Lower lobe of right lung (tissue), 2 donors: ENCODE data around the gene BCOR. TPM values are rescaled to one million over a fixed set of nuclear protein-coding genes. Genes with fewer than 3 reads are reported as not detected.
A peak's percentile ranks its signal among the peaks of the same experiment; 100 is the strongest.

Source experiments
- ATAC-seq, 2 donors: fragments of 200-7000 bp; cut with Tn5 transposase; one replicate each; pipeline ENCODE4 v1.9.1; 2020 to 2022; ENCODE audit warnings: mild to moderate bottlenecking in 2 of 2, moderate library complexity in 2 of 2
- DNase-seq: peaks from one replicate; pipeline ENCODE4 v3.0.0-alpha.2; 2020
- H3K27ac ChIP-seq: fragments of 200-600 bp; one replicate; pipeline ENCODE4 v1.8.0; 2022
- H3K27me3 ChIP-seq: fragments of 200-600 bp; one replicate; pipeline ENCODE4 v1.8.0; 2022; ENCODE audit warnings: low read depth
- H3K36me3 ChIP-seq: fragments of 200-600 bp; one replicate; pipeline ENCODE4 v1.8.0; 2022; ENCODE audit warnings: mild to moderate bottlenecking
- H3K4me1 ChIP-seq: fragments of 200-600 bp; one replicate; pipeline ENCODE4 v1.8.0; 2022
- H3K4me3 ChIP-seq: fragments of 200-600 bp; one replicate; pipeline ENCODE4 v1.8.0; 2022; ENCODE audit warnings: mild to moderate bottlenecking
- H3K9me3 ChIP-seq: fragments of 200-600 bp; one replicate; pipeline ENCODE4 v1.8.0; 2022
- intact Hi-C: fragments of 100-400 bp; cut with DNase I; formaldehyde crosslinking; loops from one replicate; pipeline ENCODE4 v1.11.0; 2022
- total RNA-seq: library from RNA; stranded (reverse); fragmentation: NEBNext Ultra II Directional; extraction: Animal tissue kit (Norgen Biotek cat#: 25700); gene quantifications from one replicate; pipeline ENCODE4 v1.2.1, GENCODE V29; 2021
- TF ChIP-seq, protein P1 (sequence below): fragments of 200-600 bp; IDR thresholded peaks from one replicate; pipeline ENCODE4 v1.8.0; 2022; ENCODE audit warnings: antibody characterized with exemption, mild to moderate bottlenecking
- donor health status: DM: no; HTN: yes; CAD: no; lungs with severe emphysema.

Gene BCOR
- total RNA-seq, 1 donor from 2014 or later, result 25.7 TPM

DNA sequence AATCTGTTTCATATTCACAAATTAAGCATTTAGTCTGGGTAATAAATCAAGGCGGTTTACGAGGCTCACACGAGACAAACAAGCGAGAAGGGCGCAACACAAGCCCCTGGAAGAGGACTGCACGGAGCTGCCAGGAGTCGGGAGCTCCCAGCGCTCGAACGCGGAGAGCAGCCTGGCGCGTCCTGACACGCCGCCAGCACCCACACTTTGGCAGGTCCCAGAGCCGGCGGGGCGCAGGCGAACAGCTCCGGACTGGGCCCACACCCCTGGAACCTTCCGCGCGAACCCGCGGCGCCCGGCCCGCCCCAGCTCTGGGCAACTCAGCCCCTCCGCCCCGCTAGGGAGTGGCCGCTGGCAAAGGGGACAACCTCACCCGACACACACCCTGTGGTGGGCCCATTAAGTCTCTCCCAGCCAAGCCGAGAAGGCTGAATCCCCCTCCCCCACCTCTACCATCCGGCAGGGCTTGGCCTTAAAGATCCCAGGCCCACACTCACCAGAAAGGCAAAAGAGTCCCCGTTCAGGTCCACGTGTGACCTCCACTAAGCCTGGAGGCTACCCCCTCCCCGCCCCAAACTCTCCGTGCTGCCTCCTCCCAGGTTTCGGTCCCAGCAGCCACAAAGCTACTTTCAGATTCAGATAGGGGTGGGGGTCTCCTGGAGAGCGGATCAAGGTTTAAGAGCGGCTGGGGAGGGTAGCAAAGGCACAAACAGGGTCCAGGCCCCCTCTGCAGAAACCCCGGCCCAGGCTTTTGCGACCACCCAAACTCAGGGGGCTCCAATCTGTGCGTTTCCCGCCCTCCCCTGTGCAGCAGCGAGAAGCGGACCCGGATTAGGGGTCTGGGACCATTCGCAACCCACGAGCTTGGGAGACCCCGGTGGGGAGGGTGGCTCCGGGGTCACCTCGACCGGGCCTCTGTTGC is 47.5 kb upstream of the BCOR start:
- intact Hi-C loops, result no loop called here
- Histone ChIP-seq H3K4me1 (peaks cover 36% of the 10 kb centered on the region), H3K27me3 (no peaks in the 10 kb centered on the region), H3K9me3 (no peaks in the 10 kb centered on the region), H3K36me3 (no peaks in the 10 kb centered on the region), H3K27ac (no peak overlapping the region), H3K4me3 (peak overlapping the region; percentile 56)
- no peak for DNase-seq
- TF ChIP-seq, protein P1, sequence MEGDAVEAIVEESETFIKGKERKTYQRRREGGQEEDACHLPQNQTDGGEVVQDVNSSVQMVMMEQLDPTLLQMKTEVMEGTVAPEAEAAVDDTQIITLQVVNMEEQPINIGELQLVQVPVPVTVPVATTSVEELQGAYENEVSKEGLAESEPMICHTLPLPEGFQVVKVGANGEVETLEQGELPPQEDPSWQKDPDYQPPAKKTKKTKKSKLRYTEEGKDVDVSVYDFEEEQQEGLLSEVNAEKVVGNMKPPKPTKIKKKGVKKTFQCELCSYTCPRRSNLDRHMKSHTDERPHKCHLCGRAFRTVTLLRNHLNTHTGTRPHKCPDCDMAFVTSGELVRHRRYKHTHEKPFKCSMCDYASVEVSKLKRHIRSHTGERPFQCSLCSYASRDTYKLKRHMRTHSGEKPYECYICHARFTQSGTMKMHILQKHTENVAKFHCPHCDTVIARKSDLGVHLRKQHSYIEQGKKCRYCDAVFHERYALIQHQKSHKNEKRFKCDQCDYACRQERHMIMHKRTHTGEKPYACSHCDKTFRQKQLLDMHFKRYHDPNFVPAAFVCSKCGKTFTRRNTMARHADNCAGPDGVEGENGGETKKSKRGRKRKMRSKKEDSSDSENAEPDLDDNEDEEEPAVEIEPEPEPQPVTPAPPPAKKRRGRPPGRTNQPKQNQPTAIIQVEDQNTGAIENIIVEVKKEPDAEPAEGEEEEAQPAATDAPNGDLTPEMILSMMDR, result no peak
- ATAC-seq, result peak; percentile 19 to 23

DNA sequence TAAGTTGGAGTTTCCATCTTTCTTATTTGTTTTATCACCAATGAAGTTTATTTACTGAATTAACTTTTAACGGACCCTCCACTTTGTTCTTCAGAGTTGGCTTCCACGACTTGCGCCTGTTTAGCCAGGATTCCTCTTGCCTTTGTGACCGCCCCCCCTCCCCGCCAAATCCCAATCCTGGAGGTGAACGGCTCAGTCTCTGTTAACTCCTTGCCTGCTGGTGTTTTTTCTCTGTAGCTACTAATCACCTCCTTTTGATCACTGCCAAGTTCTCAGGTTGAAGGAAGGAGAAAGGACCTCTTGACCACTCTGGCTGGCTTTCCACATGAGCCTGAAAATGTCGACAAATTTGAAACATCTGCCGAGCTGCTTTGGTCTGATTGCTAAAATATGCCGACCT is 46.8 kb upstream of the BCOR start:
- H3K9me3 ChIP-seq, result no peaks in the 10 kb centered on the region
- no peak overlapping the region for H3K27ac ChIP-seq
- intact Hi-C loops, result no loop called here
- no peaks in the 10 kb centered on the region for H3K27me3 ChIP-seq
- DNase-seq (no peak), ATAC-seq (no peak)
- H3K4me1 ChIP-seq, result peaks cover 36% of the 10 kb centered on the region
- no peaks in the 10 kb centered on the region for H3K36me3 ChIP-seq
- H3K4me3 ChIP-seq, result no peak overlapping the region
- TF ChIP-seq, protein P1, result no peak

- ATAC-seq (no peak), DNase-seq (no peak)
- H3K36me3 ChIP-seq, result no peaks in the 10 kb centered on the region
- H3K27me3 ChIP-seq, result no peaks in the 10 kb centered on the region
- H3K4me1 ChIP-seq, result peaks cover 30% of the 10 kb centered on the region
- TF ChIP-seq, protein P1, result no peak
- H3K27ac ChIP-seq, result no peak overlapping the region
- no peaks in the 10 kb centered on the region for H3K9me3 ChIP-seq
- intact Hi-C loops, result no loop called here
- no peak overlapping the region for H3K4me3 ChIP-seq
Observed at GRCh38 chrX:40143987-40144386, 46.2 kb upstream of the BCOR start.

DNA sequence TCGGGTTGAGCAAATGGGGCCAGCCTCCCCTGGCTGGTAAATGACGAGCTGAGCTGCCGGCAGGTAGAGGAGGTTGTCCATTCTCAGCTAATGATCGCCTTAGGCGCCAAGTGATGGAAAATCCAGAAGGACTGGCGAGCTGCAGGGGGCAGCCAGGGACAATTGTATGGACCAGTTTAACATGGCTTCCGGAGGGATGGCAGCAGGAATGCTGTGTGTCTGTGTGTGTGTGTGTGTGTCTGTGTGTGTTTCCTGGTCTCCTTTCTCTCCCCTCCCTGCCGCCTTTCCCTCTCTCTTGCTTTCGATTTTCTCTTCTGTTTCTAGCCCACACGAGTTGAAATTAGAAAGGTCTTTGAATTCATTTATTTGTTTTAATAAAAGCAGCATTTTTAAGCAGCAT is 45.2 kb upstream of the BCOR start:
- ATAC-seq, result no peak
- DNase-seq, result no peak
- intact Hi-C loops, result no loop called here
- no peak overlapping the region for H3K4me3 ChIP-seq
- no peak overlapping the region for H3K27ac ChIP-seq
- H3K9me3 ChIP-seq, result no peaks in the 10 kb centered on the region
- no peaks in the 10 kb centered on the region for H3K27me3 ChIP-seq
- TF ChIP-seq, protein P1, result no peak
- peaks cover 23% of the 10 kb centered on the region for H3K4me1 ChIP-seq
- no peaks in the 10 kb centered on the region for H3K36me3 ChIP-seq

DNA sequence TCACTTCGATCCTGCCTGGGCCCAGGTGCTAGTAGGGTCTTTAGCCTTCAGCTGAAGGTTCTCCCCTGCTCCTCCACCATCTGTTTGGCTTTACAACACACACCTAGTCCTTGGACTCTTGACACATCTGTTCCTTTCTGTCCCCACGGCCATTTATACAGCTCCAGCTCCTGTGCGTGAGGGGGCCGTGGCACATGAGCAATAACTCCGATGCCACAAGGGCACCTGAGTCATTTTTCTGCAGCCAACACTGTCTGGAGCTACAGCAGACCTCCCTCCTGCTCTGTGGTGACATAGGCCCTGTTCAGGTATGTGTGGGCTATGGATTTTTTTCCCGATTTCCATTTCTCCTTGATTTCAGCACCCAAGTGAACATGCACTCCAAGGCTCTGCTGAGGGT is 44.7 kb upstream of the BCOR start:
- intact Hi-C loops, result no loop called here
- DNase-seq (no peak), ATAC-seq (no peak)
- H3K4me1 ChIP-seq, result peaks cover 23% of the 10 kb centered on the region
- H3K27me3 ChIP-seq, result no peaks in the 10 kb centered on the region
- no peak overlapping the region for H3K27ac ChIP-seq
- no peaks in the 10 kb centered on the region for H3K36me3 ChIP-seq
- H3K4me3 ChIP-seq, result no peak overlapping the region
- TF ChIP-seq, protein P1, result no peak
- no peaks in the 10 kb centered on the region for H3K9me3 ChIP-seq
